Cardiac muscle cell (in vitro differentiated cells and primary cell): ENCODE results near the gene FTH1. TPM values are rescaled to one million over a fixed set of nuclear protein-coding genes. Genes with fewer than 3 reads are reported as not detected.

Experiments used
- DNase-seq, 2 donors: peaks; one replicate each; pipeline versions ENCODE4 v3.0.0 to v3.0.0-alpha.2; 2010 to 2017; ENCODE audit warnings: low read depth in 1 of 2, low spot score in 1 of 2
- H3K27ac ChIP-seq: fragments of 200-600 bp; sonication (generic); 2 replicates; pipeline ENCODE4 v1.5.1; 2016
- H3K27me3 ChIP-seq: fragments of 200-600 bp; sonication (generic); 2 replicates; pipeline ENCODE4 v1.6.0; 2016; ENCODE audit warnings: control low read depth
- H3K36me3 ChIP-seq: fragments of 200-600 bp; sonication (generic); 2 replicates; pipeline ENCODE4 v1.5.1; 2016; ENCODE audit warnings: control low read depth
- H3K4me1 ChIP-seq: fragments of 200-600 bp; sonication (generic); 2 replicates; pipeline ENCODE4 v1.8.1; 2017; ENCODE audit warnings: low read depth, mild to moderate bottlenecking, mixed run types
- H3K4me3 ChIP-seq: fragments of 200-600 bp; sonication (generic); 2 replicates; pipeline ENCODE4 v1.5.1; 2016; ENCODE audit warnings: mild to moderate bottlenecking
- H3K9me3 ChIP-seq: fragments of 200-600 bp; sonication (generic); 2 replicates; pipeline ENCODE4 v1.5.1; 2017; ENCODE audit warnings: low read depth, mild to moderate bottlenecking, control low read depth
- CTCF ChIP-seq: IDR thresholded peaks from 2 replicates; pipeline ENCODE4 v1.5.1; 2012; ENCODE audit warnings: low read depth, mild to moderate bottlenecking, low read length
- polyA plus RNA-seq: library from polyadenylated mRNA; unstranded; fragments of >200 nt; fragmentation: Nextera tagmentation; extraction: Ambion mirVana; gene quantifications from 2 replicates; pipeline ENCODE4 v1.2.1, GENCODE V29; 2016
- total RNA-seq: library from RNA; depleted of rRNA; stranded (reverse); fragments of >200 nt; gene quantifications from 2 replicates; pipeline ENCODE4 v1.2.3, GENCODE V29; 2016

The FTH1 gene
- total and polyA plus RNA-seq, 2 experiments from 2014 or later = 858 to 2,885 TPM

DNA sequence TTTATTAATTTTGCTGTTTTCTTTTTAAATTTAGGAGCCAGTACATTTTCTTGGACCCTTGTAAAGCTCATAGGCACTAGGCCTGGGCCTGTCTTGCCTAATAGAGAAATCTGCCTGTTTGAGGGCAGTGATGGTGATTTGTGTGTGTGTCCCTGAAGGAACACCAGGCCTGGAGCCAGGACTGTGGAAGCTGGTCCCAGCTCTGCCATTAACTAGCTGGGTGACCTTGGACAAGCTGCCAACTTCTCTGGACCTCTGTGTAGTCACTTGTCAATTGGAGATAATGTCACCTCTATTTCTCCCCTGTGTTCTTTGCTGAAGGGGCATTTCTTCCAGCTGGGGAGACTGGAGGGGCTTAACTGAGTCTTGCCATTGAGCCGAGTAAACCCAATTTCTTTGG is 16.0 kb upstream of the FTH1 start:
- H3K27ac ChIP-seq = no peak overlapping the region
- no peaks in the 10 kb centered on the region for H3K36me3 ChIP-seq
- DNase-seq = no peak
- H3K9me3 ChIP-seq = no peaks in the 10 kb centered on the region
- no peaks in the 10 kb centered on the region for H3K27me3 ChIP-seq
- H3K4me1 ChIP-seq = no peaks in the 10 kb centered on the region
- TF ChIP-seq CTCF = no peak
- no peak overlapping the region for H3K4me3 ChIP-seq

GRCh38 chr11:61980783-61981541 is 13.5 kb upstream of the FTH1 start:
- no peak for DNase-seq
- no peak for TF ChIP-seq CTCF
- Histone ChIP-seq H3K36me3 (no peaks in the 10 kb centered on the region), H3K27ac (no peak overlapping the region), H3K4me3 (no peak overlapping the region), H3K27me3 (no peaks in the 10 kb centered on the region), H3K4me1 (no peaks in the 10 kb centered on the region), H3K9me3 (no peaks in the 10 kb centered on the region)

- TF ChIP-seq CTCF = no peak
- no peak overlapping the region for H3K4me3 ChIP-seq
- H3K9me3 ChIP-seq = no peaks in the 10 kb centered on the region
- H3K27ac ChIP-seq = no peak overlapping the region
- no peaks in the 10 kb centered on the region for H3K36me3 ChIP-seq
- peak in 1 of 2 donors; percentile 90 for DNase-seq
- H3K4me1 ChIP-seq = peaks cover 1% of the 10 kb centered on the region
- no peaks in the 10 kb centered on the region for H3K27me3 ChIP-seq
These were observed 11.5 kb upstream of the FTH1 start for GRCh38 chr11:61978703-61979661.

DNA sequence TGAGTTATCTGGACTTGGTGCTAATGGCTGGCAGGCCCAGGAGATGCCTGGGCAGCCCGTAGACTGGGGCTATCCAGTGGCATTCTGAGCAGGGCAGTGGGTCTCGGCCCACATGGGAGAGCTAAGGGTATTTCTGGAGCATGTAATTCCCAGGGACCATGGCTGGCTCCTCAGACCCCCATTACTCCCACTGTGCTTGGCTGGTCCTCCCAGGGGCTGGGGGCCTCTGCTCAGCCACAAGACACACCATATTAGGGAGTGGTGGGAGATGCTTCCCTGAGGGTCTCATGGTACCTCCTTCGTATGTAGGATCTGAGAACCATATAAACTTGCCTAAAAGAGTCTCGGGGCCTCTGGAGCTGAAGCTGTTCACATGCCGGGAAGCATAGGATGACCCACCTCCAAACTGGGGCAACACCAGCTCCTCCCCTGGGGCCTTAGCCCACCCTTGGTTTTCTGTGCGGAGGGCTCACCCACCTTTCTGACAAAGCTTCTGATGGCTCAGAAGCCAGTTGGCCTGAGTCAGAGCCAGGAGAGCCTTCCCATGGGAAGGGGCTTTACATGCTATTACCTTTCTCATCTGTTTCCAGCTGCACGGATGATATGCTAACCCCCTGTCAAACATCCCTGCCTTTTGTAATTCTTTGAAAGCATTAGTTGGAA is 9.5 kb upstream of the FTH1 start:
- Histone ChIP-seq H3K4me3 (no peak overlapping the region), H3K27me3 (no peaks in the 10 kb centered on the region), H3K4me1 (peaks cover 21% of the 10 kb centered on the region), H3K27ac (no peak overlapping the region), H3K36me3 (no peaks in the 10 kb centered on the region), H3K9me3 (no peaks in the 10 kb centered on the region)
- no peak for TF ChIP-seq CTCF
- DNase-seq = no peak

- Histone ChIP-seq H3K27ac (no peak overlapping the region), H3K9me3 (no peaks in the 10 kb centered on the region), H3K4me3 (no peak overlapping the region), H3K4me1 (peaks cover 21% of the 10 kb centered on the region), H3K36me3 (no peaks in the 10 kb centered on the region), H3K27me3 (no peaks in the 10 kb centered on the region)
- TF ChIP-seq CTCF = no peak
- no peak for DNase-seq
These were observed 9.0 kb upstream of the FTH1 start for GRCh38 chr11:61976420-61976800.
